Fibroblast of pulmonary artery (primary cell): ENCODE measurements around the gene USP10.

ENCODE experiments used
- DNase-seq: peaks from one replicate; pipeline ENCODE4 v3.0.0-alpha.2; 2010; ENCODE audit warnings: low read depth
- H3K4me3 ChIP-seq: replicated peaks from 2 replicates; pipeline ENCODE4 v1.5.1; 2011; ENCODE audit warnings: low read depth, mild to moderate bottlenecking, control low read depth, low read length, moderate library complexity
- CTCF ChIP-seq: IDR thresholded peaks from 2 replicates; pipeline ENCODE4 v1.5.1; 2011; ENCODE audit warnings: mild to moderate bottlenecking, control low read depth, low read length, inconsistent platforms; ENCODE audit errors: missing control alignments

USP10 gene

GRCh38 chr16:84657229-84657837, 42.5 kb upstream of the USP10 start:
- no peak for DNase-seq
- no peak overlapping the region for H3K4me3 ChIP-seq

GRCh38 chr16:84658690-84659089, 41.1 kb upstream of the USP10 start:
- no peak overlapping the region for H3K4me3 ChIP-seq
- no peak for TF ChIP-seq CTCF
- DNase-seq = no peak

More at GRCh38 chr16:84657229-84657837, 42.5 kb upstream of the USP10 start:
- no peak for TF ChIP-seq CTCF

- TF ChIP-seq CTCF = no peak
Observed at GRCh38 chr16:84659656-84660300, 40.0 kb upstream of the USP10 start.

GRCh38 chr16:84660973-84661372, 38.8 kb upstream of the USP10 start:
- no peak for TF ChIP-seq CTCF
- peak; percentile 60 for DNase-seq

More at GRCh38 chr16:84659656-84660300, 40.0 kb upstream of the USP10 start:
- no peak for DNase-seq
- no peak overlapping the region for H3K4me3 ChIP-seq

GRCh38 chr16:84661418-84662060, 38.3 kb upstream of the USP10 start:
- no peak for DNase-seq
- no peak overlapping the region for H3K4me3 ChIP-seq
- no peak for TF ChIP-seq CTCF

More at GRCh38 chr16:84660973-84661372, 38.8 kb upstream of the USP10 start:
- no peak overlapping the region for H3K4me3 ChIP-seq

- H3K4me3 ChIP-seq = no peak overlapping the region
- TF ChIP-seq CTCF = no peak
- no peak for DNase-seq
Observed at GRCh38 chr16:84662471-84662870, 37.3 kb upstream of the USP10 start.
